HG02759 (cell line): ENCODE results near the gene MYO1G.

Source experiments
- ATAC-seq: cut with Tn5 transposase; IDR thresholded peaks from one replicate; pipeline ENCODE4 v1.9.1; 2021; ENCODE audit warnings: mild to moderate bottlenecking, moderate library complexity; ENCODE audit not compliant: unreplicated experiment

Gene MYO1G

GRCh38 chr7:44981035-44981706 lies 2.4 kb upstream of the MYO1G start:
- peak; percentile 0 for ATAC-seq

- peak; percentile 50 for ATAC-seq
These were observed 1.7 kb upstream of the MYO1G start for GRCh38 chr7:44980393-44981034.

DNA sequence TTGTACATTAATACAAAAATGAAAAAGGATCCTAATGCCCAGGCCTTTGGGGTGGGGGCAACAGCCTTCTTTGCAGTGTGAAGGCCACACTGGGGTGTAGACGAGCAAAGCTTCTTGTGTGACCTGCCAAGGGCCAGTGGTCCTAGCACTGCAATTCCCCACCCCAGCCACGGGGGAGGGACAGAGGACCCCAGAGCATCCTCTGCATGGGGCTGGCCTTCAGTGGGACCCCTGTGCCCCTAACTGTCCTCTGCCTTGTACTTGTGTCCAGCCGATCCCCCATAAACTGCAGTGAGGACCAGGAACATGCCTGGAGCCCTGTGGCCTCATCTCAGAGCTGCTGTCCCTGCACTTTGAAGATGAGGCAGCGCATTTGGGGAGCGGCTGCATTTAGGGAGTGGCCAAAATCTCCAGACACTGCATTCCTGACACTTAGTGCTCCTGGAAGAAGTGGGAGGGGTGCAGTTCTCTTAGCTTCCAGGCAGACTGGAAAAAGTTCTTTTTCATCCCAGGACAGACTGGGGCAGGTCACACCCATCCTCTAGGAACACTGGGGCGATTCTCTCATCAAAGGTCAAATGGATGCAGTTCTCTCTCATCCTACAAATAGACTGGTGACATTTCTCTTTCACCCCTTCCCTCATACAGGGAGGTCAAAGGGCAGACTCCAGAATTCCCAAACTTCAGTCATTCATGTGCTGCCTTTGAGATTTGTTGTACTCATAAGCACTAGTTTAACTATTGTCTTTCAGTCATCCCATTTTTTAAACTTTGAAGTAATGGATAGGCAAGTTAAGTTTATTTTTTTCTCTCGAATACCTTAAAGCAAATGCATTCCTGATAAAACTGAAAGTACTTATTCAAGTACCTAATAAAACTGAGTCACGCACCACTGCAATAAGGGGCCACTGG lies 922 bp upstream of the MYO1G start:
- ATAC-seq, result no peak

DNA sequence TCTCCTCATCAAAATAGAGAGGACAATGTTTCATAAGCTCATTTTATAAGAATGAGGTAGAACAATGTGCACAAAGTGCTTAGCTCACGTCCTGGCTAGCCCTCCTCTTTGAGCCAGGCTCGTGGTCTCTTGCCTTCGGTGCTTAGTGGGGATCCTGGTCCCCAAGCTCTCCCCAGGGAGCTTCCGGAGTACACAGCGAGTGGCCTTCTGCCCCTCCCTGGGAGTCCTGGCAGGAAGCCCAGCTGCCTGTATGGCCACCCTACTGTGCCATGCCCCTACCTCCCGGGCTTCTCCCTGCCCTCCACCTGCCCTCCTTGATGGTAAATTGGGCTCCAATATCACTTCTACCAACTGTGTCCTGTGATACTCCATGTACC lies 868 bp downstream of the MYO1G start:
- no peak for ATAC-seq

- ATAC-seq, result no peak
These were observed 1.4 kb downstream of the MYO1G start for GRCh38 chr7:44977304-44977958.

DNA sequence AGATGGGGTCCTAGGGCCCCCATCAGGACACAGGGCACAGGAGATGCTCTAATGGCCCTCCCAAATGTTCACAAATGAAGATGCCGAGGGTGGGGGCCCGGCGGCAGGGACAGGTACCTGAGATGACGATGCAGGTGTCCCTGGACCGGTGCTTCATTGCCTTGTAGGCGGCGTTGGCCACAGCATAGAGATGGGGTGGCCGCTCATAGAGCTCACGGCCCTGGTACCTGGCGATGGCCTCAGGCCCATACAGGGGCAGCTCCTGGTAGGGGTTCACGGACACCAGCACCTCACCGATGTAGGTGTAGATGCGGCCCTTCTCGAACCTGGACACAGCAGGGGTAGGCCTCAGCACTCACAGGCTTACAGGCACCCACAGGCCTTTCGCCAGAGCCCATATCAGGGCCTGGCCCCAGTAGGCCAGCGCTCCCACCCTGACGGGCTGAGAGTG lies 2.0 kb downstream of the MYO1G start:
- no peak for ATAC-seq

- ATAC-seq, result no peak
These were observed 2.6 kb downstream of the MYO1G start for GRCh38 chr7:44976040-44976745.

DNA sequence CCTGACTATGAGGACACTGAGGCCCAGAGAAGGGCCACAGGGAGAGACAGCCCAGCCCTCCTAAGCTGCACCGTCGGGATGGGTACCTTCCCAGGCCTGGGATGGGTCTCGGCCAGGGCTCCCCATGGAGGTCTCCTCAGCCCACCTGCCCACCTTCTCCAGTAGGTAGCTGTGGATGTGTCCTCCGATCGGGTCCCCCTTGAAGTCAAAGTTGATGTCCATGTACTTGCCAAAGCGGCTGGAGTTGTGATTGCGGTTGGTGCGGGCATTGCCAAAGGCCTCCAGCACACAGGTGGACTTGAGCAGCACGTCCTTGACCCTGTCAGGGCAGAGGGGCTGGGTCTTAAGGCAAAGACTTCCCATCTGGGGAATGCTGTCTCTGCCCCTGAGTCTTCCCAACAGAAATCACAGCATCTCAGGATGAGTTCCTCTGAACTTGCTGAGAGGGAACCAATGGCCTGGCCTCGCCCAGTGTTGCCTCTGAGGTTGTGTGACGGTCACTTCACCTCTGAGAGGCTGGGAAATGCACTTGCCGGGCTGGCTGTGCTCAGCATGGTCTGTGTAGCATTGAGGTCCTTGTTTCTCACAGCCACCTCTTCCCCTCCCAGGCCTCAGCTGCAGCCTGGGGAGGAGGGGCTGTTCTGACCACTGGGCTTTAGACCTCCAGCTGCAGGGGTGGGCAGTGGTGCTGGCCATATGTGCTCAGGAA lies 3.3 kb downstream of the MYO1G start:
- ATAC-seq, result no peak

DNA sequence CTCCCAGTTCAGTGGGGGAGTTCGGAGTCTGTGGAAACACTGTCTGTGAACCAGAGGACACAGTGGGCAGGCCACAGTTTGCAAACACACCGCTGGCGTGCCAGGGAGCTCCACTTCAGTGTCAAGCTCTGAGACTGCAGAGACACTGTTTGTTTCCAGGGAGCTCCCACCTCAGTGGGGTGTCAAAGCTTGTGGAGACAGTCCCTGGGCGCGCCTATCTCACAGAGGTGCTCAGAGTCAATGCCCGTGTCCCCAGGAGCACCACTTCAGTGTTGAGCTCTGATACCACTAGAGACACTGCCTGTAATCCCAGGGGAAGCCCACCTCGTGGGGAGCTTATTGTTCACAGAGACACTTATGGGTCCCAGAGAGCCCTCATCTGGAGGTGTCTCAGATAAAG lies 4.3 kb downstream of the MYO1G start:
- no peak for ATAC-seq

- no peak for ATAC-seq
These were observed 5.0 kb downstream of the MYO1G start for GRCh38 chr7:44973610-44974401.

DNA sequence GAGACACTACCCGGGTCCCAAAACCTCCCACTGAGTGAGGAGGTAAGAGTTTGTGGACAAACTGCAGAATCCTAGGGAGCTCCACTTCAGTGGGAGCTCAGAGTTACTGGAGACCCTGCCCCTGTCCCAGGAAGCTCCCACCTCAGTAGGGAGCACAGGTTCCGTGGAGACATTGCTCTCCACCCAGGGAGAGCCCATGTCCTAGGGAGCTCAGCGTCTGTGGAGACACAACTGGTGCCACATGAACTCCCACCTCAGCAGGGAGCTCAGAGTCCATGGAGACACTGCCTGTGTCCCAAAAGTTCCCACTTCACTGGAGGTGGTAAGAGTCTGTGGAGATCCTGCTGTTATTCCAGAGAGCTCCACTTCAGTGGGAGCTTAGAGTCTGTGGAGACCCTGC lies 6.3 kb downstream of the MYO1G start:
- no peak for ATAC-seq

DNA sequence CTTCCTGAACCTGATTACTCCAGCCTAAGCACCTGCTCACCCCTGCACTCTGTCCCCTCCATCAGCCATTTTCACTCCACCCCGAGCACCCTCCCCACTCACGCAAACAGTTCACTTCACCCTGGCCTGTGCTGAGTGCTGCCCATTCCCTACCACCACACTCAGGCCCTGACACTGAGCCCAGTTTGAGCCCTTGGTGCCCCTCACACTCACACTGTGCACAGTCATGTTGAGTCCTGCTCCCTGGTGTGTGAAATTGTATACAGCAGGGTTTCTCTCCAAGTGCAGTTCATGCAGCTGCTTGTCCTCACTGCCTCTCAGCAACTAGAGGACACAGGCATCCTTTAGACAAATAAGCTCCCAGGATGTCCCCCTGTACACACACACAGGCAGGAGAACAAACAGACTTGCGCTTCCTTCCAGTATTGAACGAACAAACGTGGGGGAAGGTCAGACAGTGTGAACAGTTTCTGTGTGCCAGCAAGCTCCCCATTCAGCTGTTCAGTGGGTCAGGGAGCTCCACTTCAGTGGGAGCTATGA lies 6.8 kb downstream of the MYO1G start:
- ATAC-seq, result no peak

DNA sequence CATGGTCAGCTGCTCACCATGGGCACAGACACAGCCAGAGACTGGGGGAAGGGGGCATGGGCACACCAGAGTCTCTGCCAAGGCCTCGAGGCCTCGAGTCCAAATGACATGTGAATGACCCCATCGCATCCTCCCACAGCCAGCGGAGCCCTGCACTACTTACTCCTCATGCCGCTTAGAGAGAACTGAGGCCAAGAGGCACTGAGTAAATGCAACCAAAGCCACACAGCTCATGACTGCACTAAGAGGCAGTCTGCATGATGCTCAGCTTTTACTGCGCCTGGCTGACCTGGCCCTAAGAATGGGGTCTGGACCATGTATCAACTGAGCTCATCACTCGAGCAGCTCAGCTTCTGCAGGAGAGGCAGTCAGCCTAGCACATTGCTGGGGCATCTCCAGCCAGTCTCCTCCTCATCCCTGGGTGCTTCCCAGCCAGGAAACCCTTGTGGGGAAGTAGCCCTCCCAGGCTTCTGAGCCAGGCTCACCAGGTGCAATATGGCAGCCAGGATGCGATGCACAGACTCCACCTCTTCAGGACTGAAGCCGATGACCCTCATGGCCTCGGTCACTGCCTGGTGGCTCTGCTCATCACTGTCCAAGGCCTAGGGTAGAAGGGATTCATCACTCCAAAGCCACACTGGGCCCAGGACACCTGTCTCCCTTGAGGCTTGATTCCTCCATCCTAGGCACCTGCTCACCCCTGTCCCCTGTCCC lies 7.5 kb downstream of the MYO1G start:
- no peak for ATAC-seq

DNA sequence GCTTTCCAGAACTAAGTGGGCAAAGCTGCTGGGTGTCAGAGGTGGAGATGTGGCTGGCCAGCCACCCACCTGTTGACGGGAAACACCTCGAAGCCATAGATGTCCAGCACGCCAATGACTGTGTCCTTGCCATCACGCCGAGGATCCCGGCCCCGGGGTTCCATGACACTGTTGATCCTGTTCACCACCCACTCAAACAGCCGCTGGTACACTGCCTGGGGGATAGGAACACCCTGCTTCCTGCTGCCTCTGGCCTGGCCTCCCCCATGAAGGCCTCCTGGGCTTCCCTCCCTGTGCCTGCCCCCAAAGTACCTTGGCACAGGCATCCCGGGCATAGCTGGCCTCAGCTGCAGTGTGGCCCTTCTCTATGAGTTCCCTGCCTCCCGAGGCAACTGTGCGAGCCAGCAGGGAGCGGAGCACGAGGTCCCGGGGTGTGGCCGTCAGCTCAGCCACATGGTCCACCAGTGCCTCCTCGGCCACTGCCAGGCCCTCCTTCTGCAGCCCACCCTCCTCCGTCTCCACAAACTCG lies 8.2 kb downstream of the MYO1G start:
- no peak for ATAC-seq

DNA sequence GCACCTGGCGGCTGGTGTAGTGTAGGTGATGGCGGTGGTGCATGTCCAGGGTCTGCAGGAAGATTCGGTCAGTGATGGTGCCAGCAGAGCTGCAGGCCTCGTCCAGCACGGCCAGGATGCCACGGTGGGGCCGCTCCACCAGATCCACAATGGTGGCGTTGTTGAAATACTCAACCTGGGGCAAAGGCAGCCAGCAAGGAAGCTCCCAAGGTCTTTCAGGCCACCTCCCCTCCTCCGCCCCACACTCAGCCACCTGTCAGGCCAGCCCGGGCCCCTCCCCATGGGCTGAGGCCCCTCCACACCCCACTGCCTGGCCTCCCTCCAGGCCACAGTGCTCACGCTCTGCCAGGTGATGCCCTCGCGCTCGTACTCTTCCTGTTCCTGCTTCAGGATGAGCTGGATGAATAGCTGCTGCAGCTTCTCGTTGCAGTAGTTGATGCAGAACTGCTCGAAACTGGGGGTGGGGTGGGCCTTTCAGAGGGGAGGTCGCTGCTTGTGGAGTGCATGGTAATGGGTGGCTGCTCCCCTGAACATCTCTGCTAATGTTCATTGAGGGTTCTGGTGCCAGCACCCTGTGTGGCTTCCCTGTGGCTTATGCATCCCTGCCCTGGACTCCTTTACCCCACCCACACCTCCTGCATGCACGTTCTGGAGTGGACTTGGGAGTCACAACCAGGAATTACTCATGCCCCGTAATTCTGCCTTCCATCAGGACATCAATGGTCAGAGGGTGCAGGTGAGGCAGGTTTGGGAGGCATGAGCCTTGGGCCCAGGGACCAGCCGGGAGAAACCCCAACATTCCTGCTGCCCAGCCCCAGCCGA lies 8.9 kb downstream of the MYO1G start:
- no peak for ATAC-seq

- ATAC-seq, result no peak
These were observed 9.6 kb downstream of the MYO1G start for GRCh38 chr7:44969049-44969700.
